ENCODE data around the gene SMPD1. TPM values are rescaled to one million over a fixed set of nuclear protein-coding genes. Genes with fewer than 3 reads are reported as not detected.

SMPD1 gene
- total RNA-seq, 1 experiment from 2014 or later, result 4.5 TPM

DNA sequence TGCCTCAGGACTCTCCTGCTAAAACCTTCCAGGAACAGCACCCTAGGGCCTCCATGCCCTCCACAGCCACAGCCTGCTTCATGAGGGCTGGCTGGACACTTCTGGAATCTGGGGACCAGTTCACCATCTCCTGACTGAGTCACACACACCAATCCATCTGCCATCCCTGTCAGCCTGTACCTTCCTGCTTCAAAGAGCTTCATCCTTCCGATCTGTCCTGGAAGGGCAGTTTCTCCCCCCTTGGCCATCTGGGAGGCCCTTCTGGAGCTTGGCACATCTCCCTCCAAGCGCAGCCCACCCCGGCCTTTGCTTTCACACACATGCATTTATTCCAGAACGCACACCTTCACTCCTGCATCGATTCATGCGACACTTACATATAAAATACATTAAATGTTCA lies 15.6 kb downstream of the SMPD1 start:
- Histone ChIP-seq H3K4ac (ENCODE audit: low read depth, low read length) (no peak overlapping the region), H3K23ac (ENCODE audit: insufficient read length, low read depth, low read length) (no peak overlapping the region), H3K9me3 (ENCODE audit: control insufficient read depth, low read depth, low read length) (no peaks in the 10 kb centered on the region), H2AFZ (ENCODE audit: low read length) (no peak overlapping the region), H4K91ac (ENCODE audit: insufficient read length, low read depth, low read length) (no peak overlapping the region), H2BK12ac (ENCODE audit: insufficient read length, low read depth, low read length) (no peak overlapping the region), H2BK15ac (ENCODE audit: low read depth, low read length) (no peak overlapping the region), H4K5ac (ENCODE audit: insufficient read length, low read depth, low read length) (no peak overlapping the region), H3K18ac (ENCODE audit: insufficient read length, low read depth, low read length) (peak overlapping the region; percentile 37), H3T11ph (ENCODE audit: low read length) (no peak overlapping the region), H3K4me2 (ENCODE audit: insufficient read depth, insufficient read length, low read length) (no peak overlapping the region), H3K79me1 (ENCODE audit: insufficient read depth, low read depth, low read length, poor library complexity, severe bottlenecking) (no peaks in the 10 kb centered on the region), H2AK5ac (ENCODE audit: insufficient read length, low read length) (no peak overlapping the region), H4K8ac (replicated peaks; ENCODE audit: insufficient read length, low read depth, low read length) (no peak overlapping the region), H3K23me2 (ENCODE audit: insufficient read length, low read depth, low read length, poor library complexity, severe bottlenecking) (no peaks in the 10 kb centered on the region), H3K9ac (ENCODE audit: extremely low read depth, insufficient read length, low read length) (no peak overlapping the region), H4K20me1 (ENCODE audit: control insufficient read depth, insufficient read depth, insufficient read length) (no peaks in the 10 kb centered on the region), H2BK5ac (ENCODE audit: insufficient read length, low read length) (no peak overlapping the region), H3K56ac (ENCODE audit: insufficient read length, low read depth, low read length) (no peak overlapping the region), H3K79me2 (ENCODE audit: insufficient read depth, low read length) (no peaks in the 10 kb centered on the region), H3K27me3 (ENCODE audit: insufficient read depth, low read length) (no peaks in the 10 kb centered on the region), H3K14ac (ENCODE audit: insufficient read depth, low read length) (peak overlapping the region; percentile 27; the same call in 1 of the 2 replicates), H2BK20ac (ENCODE audit: low read depth, low read length, poor library complexity, severe bottlenecking) (no peak overlapping the region), H2BK120ac (ENCODE audit: low read depth, low read length, poor library complexity, severe bottlenecking) (no peak overlapping the region), H3K27ac (ENCODE audit: insufficient read length, low read depth, low read length) (no peak overlapping the region), H3K4me1 (ENCODE audit: insufficient read depth, low read length) (no peaks in the 10 kb centered on the region)
- H3K4me1 Mint-ChIP-seq, result peaks cover 7 to 23% of the 10 kb centered on the region in 2 experiments
- WGBS (ENCODE audit: extremely low coverage, insufficient read length, low lambda C conversion rate), result 100% methylated on average over 1 of the region's 6 CpGs
- no peak overlapping the region; a peak in 2 of 7 replicates for H3K27ac Mint-ChIP-seq
- no peaks in the 10 kb centered on the region for H3K9me3 Mint-ChIP-seq
- H3K4me3 Mint-ChIP-seq, result no peak overlapping the region
- DNase-seq, result no peak
- TF ChIP-seq, protein P1, sequence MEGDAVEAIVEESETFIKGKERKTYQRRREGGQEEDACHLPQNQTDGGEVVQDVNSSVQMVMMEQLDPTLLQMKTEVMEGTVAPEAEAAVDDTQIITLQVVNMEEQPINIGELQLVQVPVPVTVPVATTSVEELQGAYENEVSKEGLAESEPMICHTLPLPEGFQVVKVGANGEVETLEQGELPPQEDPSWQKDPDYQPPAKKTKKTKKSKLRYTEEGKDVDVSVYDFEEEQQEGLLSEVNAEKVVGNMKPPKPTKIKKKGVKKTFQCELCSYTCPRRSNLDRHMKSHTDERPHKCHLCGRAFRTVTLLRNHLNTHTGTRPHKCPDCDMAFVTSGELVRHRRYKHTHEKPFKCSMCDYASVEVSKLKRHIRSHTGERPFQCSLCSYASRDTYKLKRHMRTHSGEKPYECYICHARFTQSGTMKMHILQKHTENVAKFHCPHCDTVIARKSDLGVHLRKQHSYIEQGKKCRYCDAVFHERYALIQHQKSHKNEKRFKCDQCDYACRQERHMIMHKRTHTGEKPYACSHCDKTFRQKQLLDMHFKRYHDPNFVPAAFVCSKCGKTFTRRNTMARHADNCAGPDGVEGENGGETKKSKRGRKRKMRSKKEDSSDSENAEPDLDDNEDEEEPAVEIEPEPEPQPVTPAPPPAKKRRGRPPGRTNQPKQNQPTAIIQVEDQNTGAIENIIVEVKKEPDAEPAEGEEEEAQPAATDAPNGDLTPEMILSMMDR (conservative IDR thresholded peaks at IDR 0.05), result no peak
- H3K36me3 Mint-ChIP-seq (ENCODE audit: insufficient read depth in 1 of 3, low read depth in 3 of 3), result peaks cover 0 to 13% (median 8%) of the 10 kb centered on the region in 3 experiments; a peak in 3 of 7 replicates
- H3K27me3 Mint-ChIP-seq (ENCODE audit: low read depth), result no peaks in the 10 kb centered on the region

All from H9 (cell line).